Upper lobe of right lung (tissue), 1 donor: Measurements from ENCODE around the gene CMTR1. TPM values are rescaled to one million over a fixed set of nuclear protein-coding genes. Genes with fewer than 3 reads are reported as not detected.

Source experiments
- ATAC-seq: fragments of 200-7000 bp; cut with Tn5 transposase; one replicate; pipeline ENCODE4 v1.9.1; 2020; ENCODE audit warnings: mild to moderate bottlenecking, moderate library complexity
- DNase-seq: peaks from one replicate; pipeline ENCODE4 v3.0.0-alpha.2; 2020
- H3K27ac ChIP-seq: fragments of 200-600 bp; one replicate; pipeline ENCODE4 v1.8.0; 2022
- H3K27me3 ChIP-seq: fragments of 200-600 bp; one replicate; pipeline ENCODE4 v1.8.0; 2022; ENCODE audit warnings: mild to moderate bottlenecking
- H3K36me3 ChIP-seq: fragments of 200-600 bp; one replicate; pipeline ENCODE4 v1.8.0; 2022
- H3K4me1 ChIP-seq: fragments of 200-600 bp; one replicate; pipeline ENCODE4 v1.8.0; 2022
- H3K4me3 ChIP-seq: fragments of 200-600 bp; one replicate; pipeline ENCODE4 v1.8.0; 2022; ENCODE audit warnings: mild to moderate bottlenecking
- H3K9me3 ChIP-seq: fragments of 200-600 bp; one replicate; pipeline ENCODE4 v1.8.0; 2022
- intact Hi-C: fragments of 100-400 bp; cut with DNase I; formaldehyde crosslinking; loops from one replicate; pipeline ENCODE4 v1.11.0; 2022
- total RNA-seq: library from RNA; stranded (reverse); fragmentation: NEBNext Ultra II Directional; extraction: Animal tissue kit (Norgen Biotek cat#: 25700); gene quantifications from one replicate; pipeline ENCODE4 v1.2.1, GENCODE V29; 2021
- TF ChIP-seq, protein P1 (sequence below): fragments of 200-600 bp; IDR thresholded peaks from one replicate; pipeline ENCODE4 v1.8.0; 2022; ENCODE audit warnings: antibody characterized with exemption
- donor health status: DM: no; HTN: yes; CAD: no; lungs with severe emphysema.

CMTR1 gene
- total RNA-seq, 1 donor from 2014 or later = 42.2 TPM

DNA sequence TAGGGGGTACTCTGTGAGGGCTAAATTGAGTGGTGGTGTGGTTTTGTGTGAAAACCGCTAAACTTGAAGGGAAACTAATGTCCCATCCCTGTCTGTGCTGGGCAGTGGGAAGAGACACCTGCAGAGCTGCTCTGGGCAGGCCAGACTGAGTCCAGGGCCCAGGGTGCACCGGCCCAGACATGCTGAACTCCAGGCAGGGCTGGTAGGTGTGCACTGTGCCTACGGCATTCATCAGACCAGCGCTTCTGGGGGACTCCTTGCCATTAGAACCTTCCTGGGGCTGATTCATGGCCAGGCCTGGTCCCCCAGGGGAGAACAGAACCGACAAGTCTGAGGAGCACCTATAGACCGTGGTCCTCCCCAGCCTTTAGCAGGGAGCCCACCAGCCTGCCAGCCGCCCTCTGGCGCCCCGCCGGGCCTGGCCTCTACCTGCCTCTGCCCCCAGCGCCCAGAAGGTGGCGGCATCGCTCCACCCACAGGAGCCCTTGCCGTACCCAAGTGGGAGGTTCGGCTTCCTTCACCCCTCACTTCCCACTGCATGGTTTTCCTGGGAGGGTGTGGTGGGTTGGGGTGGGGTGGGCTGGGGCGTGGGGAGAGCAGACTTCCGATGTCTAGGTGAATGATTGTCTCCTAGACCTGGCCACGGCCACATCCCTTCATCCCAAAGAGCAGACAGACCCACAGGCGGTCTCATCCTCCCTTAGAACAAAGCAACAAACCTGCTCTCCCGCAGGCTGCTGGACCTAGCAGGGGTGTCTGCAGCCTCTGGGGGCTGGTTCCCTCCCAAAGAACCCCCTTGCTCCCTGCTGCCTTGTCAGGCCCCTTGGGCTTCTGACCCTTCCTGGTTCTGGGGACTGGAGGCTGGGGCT, 51.1 kb downstream of the CMTR1 start:
- intact Hi-C loops = no loop called here
- H3K36me3 ChIP-seq = peaks cover 38% of the 10 kb centered on the region

DNA sequence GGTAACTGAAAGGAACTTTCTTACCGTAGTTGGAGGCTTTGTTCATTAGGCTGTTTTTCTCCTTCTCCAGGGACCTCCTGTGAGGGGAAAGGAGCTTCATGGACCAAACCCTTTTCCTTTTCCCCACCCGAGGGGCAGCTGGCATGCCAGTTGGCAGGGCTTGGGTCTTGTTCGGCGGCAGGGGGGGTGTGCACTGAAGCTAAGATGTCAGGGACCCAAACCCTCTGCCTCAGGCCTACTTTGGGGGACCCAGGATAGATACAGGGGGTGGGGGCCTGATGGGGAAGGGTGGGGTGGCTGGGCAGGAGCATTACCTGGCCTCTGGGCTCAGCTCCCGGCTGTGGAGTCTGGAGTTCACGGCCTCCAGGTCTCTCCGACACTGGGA, 51.8 kb downstream of the CMTR1 start:
- no peak for ATAC-seq

More for the DNA sequence above, 51.1 kb downstream of the CMTR1 start:
- H3K27me3 ChIP-seq = no peaks in the 10 kb centered on the region
- DNase-seq = peak; percentile 78
- H3K9me3 ChIP-seq = no peaks in the 10 kb centered on the region
- H3K4me3 ChIP-seq = no peak overlapping the region
- H3K4me1 ChIP-seq = no peaks in the 10 kb centered on the region
- TF ChIP-seq, protein P1, sequence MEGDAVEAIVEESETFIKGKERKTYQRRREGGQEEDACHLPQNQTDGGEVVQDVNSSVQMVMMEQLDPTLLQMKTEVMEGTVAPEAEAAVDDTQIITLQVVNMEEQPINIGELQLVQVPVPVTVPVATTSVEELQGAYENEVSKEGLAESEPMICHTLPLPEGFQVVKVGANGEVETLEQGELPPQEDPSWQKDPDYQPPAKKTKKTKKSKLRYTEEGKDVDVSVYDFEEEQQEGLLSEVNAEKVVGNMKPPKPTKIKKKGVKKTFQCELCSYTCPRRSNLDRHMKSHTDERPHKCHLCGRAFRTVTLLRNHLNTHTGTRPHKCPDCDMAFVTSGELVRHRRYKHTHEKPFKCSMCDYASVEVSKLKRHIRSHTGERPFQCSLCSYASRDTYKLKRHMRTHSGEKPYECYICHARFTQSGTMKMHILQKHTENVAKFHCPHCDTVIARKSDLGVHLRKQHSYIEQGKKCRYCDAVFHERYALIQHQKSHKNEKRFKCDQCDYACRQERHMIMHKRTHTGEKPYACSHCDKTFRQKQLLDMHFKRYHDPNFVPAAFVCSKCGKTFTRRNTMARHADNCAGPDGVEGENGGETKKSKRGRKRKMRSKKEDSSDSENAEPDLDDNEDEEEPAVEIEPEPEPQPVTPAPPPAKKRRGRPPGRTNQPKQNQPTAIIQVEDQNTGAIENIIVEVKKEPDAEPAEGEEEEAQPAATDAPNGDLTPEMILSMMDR = peak; percentile 70
- ATAC-seq = peak; percentile 82
- no peak overlapping the region for H3K27ac ChIP-seq

GRCh38 chr6:37485291-37485702, 52.3 kb downstream of the CMTR1 start:
- ATAC-seq (peak; percentile 13), DNase-seq (no peak)
- H3K27me3 ChIP-seq = no peaks in the 10 kb centered on the region
- no peak overlapping the region for H3K27ac ChIP-seq
- TF ChIP-seq, protein P1 = peak; percentile 17
- intact Hi-C loops = no loop called here
- H3K4me1 ChIP-seq = no peaks in the 10 kb centered on the region
- no peaks in the 10 kb centered on the region for H3K9me3 ChIP-seq
- H3K4me3 ChIP-seq = no peak overlapping the region
- H3K36me3 ChIP-seq = peaks cover 26% of the 10 kb centered on the region

More for the DNA sequence above, 51.8 kb downstream of the CMTR1 start:
- no peak overlapping the region for H3K4me3 ChIP-seq
- intact Hi-C loops = no loop called here
- TF ChIP-seq, protein P1 = no peak
- no peaks in the 10 kb centered on the region for H3K4me1 ChIP-seq
- H3K36me3 ChIP-seq = peaks cover 31% of the 10 kb centered on the region
- no peaks in the 10 kb centered on the region for H3K9me3 ChIP-seq
- H3K27me3 ChIP-seq = no peaks in the 10 kb centered on the region
- no peak overlapping the region for H3K27ac ChIP-seq
- no peak for DNase-seq

DNA sequence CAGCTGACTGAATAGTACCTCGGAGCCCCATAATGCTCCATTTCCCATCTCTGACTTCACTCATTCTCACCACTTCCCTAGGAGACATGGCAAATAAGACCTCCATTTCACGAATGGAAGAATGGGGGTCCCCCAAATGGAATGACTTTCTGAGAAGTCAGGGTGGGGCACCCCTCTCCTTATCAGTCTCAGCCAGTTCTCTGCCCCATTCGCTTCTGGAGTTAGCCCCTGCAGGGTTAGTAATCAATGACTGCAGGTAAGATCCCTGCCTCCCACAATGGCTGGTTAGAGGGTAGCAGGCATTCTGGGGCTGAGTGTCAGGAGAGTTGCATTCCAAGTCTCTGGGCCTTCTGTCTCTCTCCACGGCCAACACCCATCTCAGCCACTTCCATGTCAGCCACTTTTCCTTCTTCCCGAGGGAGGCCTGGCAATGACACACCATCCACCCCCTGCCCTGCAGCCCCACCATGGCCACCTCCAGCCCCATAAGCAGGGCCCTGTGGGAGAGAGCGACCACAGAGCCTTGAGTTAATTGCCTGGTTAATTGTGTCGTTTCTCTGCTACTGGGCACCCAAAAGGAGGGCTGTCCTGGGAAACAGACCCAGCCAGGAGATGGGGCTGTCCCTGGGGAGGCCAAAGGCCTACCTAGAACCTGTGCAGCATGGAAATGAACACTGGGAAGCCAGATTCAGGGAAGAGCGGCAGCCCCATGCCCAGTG, 53.3 kb downstream of the CMTR1 start:
- Histone ChIP-seq H3K36me3 (peaks cover 17% of the 10 kb centered on the region), H3K9me3 (no peaks in the 10 kb centered on the region), H3K27me3 (no peaks in the 10 kb centered on the region), H3K27ac (no peak overlapping the region), H3K4me3 (no peak overlapping the region), H3K4me1 (no peaks in the 10 kb centered on the region)
- ATAC-seq = no peak
- DNase-seq = no peak
- TF ChIP-seq, protein P1 = no peak
- intact Hi-C loops = no loop called here

DNA sequence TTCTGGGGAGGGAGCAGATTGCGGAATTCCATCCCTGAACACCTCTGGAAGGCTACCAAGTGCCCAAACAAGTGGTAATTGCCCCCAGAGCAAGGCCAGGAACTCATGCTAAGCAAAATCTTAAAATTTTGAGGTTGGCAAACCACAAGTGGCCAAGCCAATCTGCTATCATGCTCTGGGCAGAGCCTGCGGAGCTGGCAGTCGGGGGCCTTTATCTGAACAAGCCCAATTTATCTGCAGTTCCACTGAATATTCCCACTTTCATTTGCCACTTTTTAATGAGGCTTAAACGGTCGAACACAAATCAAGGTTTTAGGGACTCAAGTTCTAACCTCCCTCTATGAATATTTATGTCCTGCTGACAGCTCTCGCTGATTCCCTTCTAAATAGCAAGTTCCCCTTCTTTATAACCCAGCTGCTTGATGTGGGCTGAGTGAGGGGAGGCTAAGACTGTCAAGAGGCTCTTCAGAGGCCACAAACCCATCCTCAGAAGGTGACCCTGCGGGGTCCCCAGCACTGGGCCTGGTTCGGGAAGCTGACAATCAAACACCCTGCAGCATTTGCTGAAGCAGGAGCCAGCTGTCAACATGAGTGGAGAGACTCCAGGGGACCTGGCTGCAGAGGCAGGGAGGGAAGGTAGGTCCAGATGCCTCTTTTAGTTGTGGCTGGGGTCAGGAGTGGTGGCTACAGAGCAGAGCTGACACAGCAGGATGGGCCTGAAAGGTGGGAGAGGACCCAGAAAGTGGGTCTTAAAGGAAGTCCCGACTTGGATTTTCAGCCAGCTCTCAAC, 54.8 kb downstream of the CMTR1 start:
- no peaks in the 10 kb centered on the region for H3K4me1 ChIP-seq
- H3K27me3 ChIP-seq = no peaks in the 10 kb centered on the region
- H3K9me3 ChIP-seq = no peaks in the 10 kb centered on the region
- no peak for DNase-seq
- intact Hi-C loops = no loop called here
- peaks cover 11% of the 10 kb centered on the region for H3K36me3 ChIP-seq
- no peak for ATAC-seq
- no peak overlapping the region for H3K4me3 ChIP-seq
- H3K27ac ChIP-seq = no peak overlapping the region
- TF ChIP-seq, protein P1 = no peak
